HL-60/S4 treated with phorbol 12-myristate 13-acetate at 8.2 ng/mL for 4 days and 3 days (cell line): ENCODE results near the gene RPL15.

ENCODE experiments used
- in situ Hi-C: fragments of 300-500 bp; cut with MboI; formaldehyde crosslinking; loops from 2 replicates; pipeline ENCODE4 v1.15.0; 2022; ENCODE audit warnings: low sequenced_read_pairs

The RPL15 gene

GRCh38 chr3:23928524-23928923 is 11.6 kb downstream of the RPL15 start:
- in situ Hi-C loops, result no loop called here

DNA sequence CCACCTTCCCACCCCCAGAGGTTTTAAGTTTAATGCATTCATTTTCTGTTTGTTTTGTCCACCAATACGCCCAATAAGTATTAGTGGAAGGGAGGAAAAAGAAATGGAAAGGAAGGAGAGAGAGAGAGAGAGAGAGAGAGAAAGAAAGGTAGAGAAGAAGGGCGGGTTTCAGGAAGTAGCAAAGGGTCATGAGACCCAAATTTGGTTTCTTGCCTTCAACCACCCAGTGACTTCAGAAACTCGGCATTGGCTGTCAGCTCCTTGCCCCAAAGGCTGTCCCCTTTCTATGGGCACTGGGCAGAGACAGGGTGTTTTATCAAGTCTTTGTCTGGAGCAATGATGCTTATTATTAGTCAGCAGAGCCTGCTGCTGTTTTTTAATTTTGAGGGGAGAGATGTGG is 14.7 kb downstream of the RPL15 start:
- in situ Hi-C loops, result no loop called here

DNA sequence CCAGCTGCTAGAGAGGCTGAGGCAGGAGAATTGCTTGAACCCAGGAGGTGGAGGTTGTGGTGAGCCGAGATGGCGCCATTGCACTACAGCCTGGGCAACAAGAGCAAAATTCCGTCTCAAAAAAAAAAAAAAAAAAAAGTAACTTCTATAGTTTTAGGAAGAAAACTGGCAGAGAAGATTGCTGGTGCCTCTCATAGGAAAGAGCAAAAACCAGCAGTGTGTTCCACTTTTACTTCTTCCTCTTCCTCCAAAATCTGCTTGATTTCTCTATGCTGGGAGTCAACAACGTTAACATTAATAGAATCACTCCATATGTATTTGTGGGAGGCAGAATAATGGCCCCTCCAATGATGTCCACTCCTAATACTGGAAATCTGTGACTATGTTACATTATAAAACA is 15.6 kb downstream of the RPL15 start:
- in situ Hi-C loops, result no loop called here

- in situ Hi-C loops, result no loop called here
Observed at GRCh38 chr3:23934253-23934652, 17.3 kb downstream of the RPL15 start.

DNA sequence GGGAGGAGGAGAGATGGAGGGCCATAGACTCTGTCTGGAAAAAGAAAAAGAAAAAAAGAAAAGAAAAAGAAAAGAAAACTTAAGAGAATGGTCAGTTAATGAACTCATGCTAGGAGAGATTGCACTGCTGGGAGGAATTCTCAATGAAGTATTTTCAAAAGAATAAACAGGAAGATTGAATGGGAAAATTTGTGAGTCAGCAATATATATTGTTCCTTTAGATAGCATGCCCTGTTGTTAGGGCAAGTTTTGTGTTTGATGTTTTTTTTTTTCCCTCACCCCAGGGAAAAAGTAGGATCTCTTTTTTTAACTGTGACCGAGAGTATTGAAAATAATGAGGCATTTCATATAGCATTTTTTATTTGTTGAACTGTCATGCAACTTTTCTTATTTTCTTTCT is 20.4 kb downstream of the RPL15 start:
- in situ Hi-C loops, result no loop called here

DNA sequence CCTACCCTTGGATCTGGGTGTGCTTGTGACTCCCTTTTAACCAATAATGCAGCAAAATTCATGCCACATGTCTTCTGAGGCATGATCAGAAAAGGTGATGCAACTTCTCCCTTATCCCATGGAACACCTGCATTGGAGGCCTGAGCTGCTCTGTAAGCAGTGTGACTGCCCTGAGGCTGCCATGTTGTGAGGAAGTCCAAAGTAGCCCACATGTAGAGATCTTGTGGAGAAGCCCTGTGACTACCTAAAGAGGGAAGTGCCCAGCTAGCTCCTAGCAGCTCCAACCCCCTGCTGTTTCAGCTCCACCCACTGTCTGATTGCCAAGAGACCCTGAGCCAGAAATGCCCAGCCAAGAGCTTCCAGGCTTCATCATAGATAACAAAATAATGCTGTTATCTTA is 21.8 kb downstream of the RPL15 start:
- in situ Hi-C loops, result no loop called here

DNA sequence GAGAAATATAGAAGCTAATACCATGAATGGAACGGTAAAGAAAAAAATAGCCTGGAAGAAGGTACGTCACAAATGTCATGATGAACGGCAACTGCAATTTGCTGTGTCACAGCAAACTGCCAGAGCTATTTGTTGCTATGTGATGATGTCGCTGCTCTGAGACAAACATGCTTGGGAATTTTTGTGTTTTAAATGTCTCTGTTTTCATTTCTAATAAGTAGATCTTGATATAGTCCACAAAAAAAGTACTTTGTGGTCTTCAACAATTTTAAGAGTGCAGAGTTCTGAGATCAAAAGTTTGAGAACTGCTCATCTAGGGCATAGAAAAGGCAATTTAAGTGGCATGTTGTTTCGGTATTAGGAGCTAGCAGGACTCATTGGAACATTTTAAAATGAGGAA is 23.8 kb downstream of the RPL15 start:
- in situ Hi-C loops, result no loop called here

- in situ Hi-C loops, result no loop called here
Observed at GRCh38 chr3:23941440-23941839, 24.5 kb downstream of the RPL15 start.

GRCh38 chr3:23942546-23942945 is 25.6 kb downstream of the RPL15 start:
- in situ Hi-C loops, result no loop called here

GRCh38 chr3:23944007-23944783 is 27.3 kb downstream of the RPL15 start:
- in situ Hi-C loops, result no loop called here

DNA sequence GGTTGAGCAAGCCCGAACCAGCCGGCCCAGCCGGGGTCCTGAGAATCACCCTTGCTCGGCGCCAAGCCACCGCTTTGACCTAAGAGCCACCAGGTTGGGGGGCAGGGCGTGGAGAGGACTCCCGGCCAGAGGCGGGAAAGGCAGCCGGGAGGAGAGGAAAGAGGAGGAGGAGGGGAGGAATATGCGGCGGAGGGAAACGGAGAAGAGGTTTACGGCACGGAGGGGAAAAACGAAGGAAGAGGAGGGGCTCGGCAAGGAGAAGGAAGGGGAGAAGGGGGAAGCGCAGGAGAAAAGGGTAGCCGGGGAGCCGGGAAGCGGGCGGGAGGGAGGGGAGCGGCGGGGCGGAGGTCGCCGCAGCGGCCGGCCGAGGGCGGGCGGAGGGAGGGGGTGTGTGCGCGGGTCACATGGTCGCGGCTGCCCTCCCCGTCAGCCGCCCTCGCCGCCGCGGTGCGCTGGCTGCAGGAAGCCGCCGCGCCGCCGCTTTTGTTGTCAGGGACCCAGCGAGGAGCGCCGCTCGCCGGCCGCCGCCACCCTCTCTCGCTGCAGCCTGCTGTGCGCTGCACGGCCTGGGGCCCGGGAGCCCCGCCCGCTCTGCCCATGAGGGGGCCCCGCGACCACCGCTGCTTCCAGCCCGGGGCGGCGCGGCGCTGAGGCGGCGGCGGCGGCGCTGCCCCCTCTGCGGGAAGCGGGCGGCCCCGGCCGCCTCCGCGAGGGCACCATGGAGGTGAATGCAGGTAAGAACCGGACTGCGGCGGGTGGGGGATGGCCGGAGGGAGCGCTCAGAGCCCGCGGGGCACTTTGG is 28.1 kb downstream of the RPL15 start, which contains the start of gene NR1D2:
TSS of gene NR1D2 (plus strand) at position 426 of the 802 bp plus-strand sequence. CDS start at position 719, 293 bp downstream.
- in situ Hi-C loops, result no loop called here

- in situ Hi-C loops, result no loop called here
Observed at GRCh38 chr3:23945663-23945912, 28.7 kb downstream of the RPL15 start.

GRCh38 chr3:23945913-23946687 is 29.2 kb downstream of the RPL15 start:
- in situ Hi-C loops, result no loop called here

- in situ Hi-C loops, result no loop called here
Observed at GRCh38 chr3:23948761-23949160, 31.8 kb downstream of the RPL15 start.

DNA sequence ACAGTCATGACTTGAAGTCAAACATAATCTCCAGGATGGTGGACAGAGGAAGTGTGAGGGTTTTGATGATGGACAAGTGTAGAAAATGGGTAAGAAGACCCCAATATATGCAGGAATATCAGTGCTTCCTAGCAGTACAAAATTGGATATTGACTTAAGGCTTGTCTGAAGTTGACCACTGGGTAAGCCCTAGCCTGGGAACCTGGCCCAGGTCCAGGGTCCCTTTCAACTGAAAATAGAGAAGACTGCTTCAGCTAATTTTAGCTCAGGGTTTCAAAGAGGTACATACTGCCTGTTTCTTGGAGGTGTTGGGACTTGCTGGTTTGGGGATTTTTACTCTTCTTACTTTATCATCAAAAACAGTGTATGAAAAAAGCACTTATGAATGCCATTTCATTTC is 32.9 kb downstream of the RPL15 start:
- in situ Hi-C loops, result no loop called here

DNA sequence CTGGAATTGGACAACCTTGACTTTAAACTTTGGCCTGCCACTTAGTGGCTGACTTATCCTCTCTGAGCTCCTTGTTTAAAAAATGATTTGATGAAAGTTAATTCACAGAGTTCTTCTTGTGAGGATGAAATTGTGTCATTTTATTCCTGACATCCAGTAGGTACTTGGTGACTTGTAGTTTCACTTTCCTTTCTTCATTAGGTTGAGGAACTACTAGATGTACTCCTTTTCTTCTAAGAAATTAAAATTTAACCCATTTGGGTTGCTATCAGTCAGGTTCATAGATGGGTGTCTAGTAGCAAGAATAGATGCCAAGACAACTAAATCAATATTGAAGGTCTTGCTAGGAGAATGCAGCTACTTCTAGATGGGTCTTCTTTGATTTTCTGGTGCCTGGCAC is 33.4 kb downstream of the RPL15 start:
- in situ Hi-C loops, result no loop called here

- in situ Hi-C loops, result no loop called here
Observed at GRCh38 chr3:23952646-23953045, 35.7 kb downstream of the RPL15 start.

- in situ Hi-C loops, result no loop called here
Observed at GRCh38 chr3:23953523-23953922, 36.6 kb downstream of the RPL15 start.

- in situ Hi-C loops, result no loop called here
Observed at GRCh38 chr3:23954144-23954543, 37.2 kb downstream of the RPL15 start.

- in situ Hi-C loops, result no loop called here
Observed at GRCh38 chr3:23956701-23957100, 39.8 kb downstream of the RPL15 start.

GRCh38 chr3:23959135-23959900 is 42.4 kb downstream of the RPL15 start:
- in situ Hi-C loops, result no loop called here
